GM23248 (cell line): Measurements from ENCODE around the gene TMBIM1.

ENCODE experiments used
- EZH2 ChIP-seq: fragments of 200-600 bp; sonication (generic); IDR thresholded peaks from 2 replicates; pipeline ENCODE4 v1.6.1; 2018; ENCODE audit warnings: antibody characterized with exemption, mild to moderate bottlenecking; ENCODE audit not compliant: insufficient read depth, poor library complexity, severe bottlenecking
- EZH2phosphoT487 ChIP-seq: fragments of 200-600 bp; sonication (generic); IDR thresholded peaks from 2 replicates; pipeline ENCODE4 v1.6.1; 2018; ENCODE audit warnings: antibody characterized with exemption, moderate library complexity, mild to moderate bottlenecking, low read depth; ENCODE audit not compliant: insufficient read depth

- TF ChIP-seq EZH2 = no peak
- TF ChIP-seq EZH2phosphoT487 = no peak
These were observed 15.1 kb downstream of the TMBIM1 start for GRCh38 chr2:218276986-218277755.
